HCT116 (cell line): ENCODE results near the gene NRP1. TPM values are rescaled to one million over a fixed set of nuclear protein-coding genes. Genes with fewer than 3 reads are reported as not detected.

Experiments
- ATAC-seq: fragments of 200-7000 bp; cut with Tn5 transposase; 2 replicates; pipeline ENCODE4 v1.9.1; 2020; ENCODE audit warnings: mild to moderate bottlenecking, moderate library complexity
- BruUV-seq: library from RNA; stranded (reverse); fragments of 400-500 nt; replicated peaks from 2 replicates; lab custom pipeline; 2021; lab: Mats Ljungman, UMichigan
- CTCF ChIA-PET: fragments of 300-600 bp; sonication (Branson Sonifier 250); formaldehyde crosslinking; loops from one replicate; lab custom pipeline; 2021; ENCODE audit warnings: antibody characterized with exemption; lab: Charles Lee
- POLR2A ChIA-PET: fragments of 300-600, 350-600 bp; sonication (Branson Sonifier 250); formaldehyde crosslinking; loops from one replicate; lab custom pipeline; 2021; ENCODE audit warnings: antibody characterized with exemption; lab: Charles Lee
- RAD21 ChIA-PET, 2 experiments: fragments of 300-600 bp; sonication (Branson Sonifier 250); formaldehyde crosslinking; loops; one replicate each; lab custom pipeline; 2023; ENCODE audit warnings: low total read pairs in 2 of 2; ENCODE audit not compliant: uncharacterized antibody in 2 of 2, unreplicated experiment in 2 of 2, low non-redundant PET in 1 of 2; lab: Charles Lee
- DNase-seq: peaks from one replicate; pipeline ENCODE4 v3.0.0-alpha.2; 2010; ENCODE audit warnings: low read depth, low spot score
- H2AFZ ChIP-seq: fragments of 200-600 bp; shearing (Covaris generic), sonication (generic); 2 replicates; pipeline ENCODE4 v1.6.1; 2017; ENCODE audit warnings: low read depth, mixed run types, mixed read lengths, antibody characterized with exemption, low read length; ENCODE audit not compliant: poor library complexity, severe bottlenecking
- H3K27ac ChIP-seq: 2 replicates; pipeline ENCODE4 v1.5.1; 2012; ENCODE audit warnings: low read depth, low read length
- H3K27me3 ChIP-seq: fragments of 200-600 bp; sonication (generic); 2 replicates; pipeline ENCODE4 v1.6.1; 2016; ENCODE audit warnings: mixed run types, low read length, mixed read lengths; ENCODE audit not compliant: insufficient read depth
- H3K36me3 ChIP-seq, 2 experiments: fragments of 200-500 bp in 1 of 2; fragments of 200-600 bp in 1 of 2; sonication (Bioruptor generic) in 1 of 2; sonication (generic) in 1 of 2; 2 replicates each; pipeline versions ENCODE4 v1.5.1 to v1.6.1; 2014 to 2016; ENCODE audit warnings: low read length in 2 of 2, inconsistent platforms in 1 of 2, mixed read lengths in 1 of 2, mixed run types in 1 of 2; ENCODE audit not compliant: insufficient read depth in 2 of 2, control insufficient read depth in 1 of 2
- H3K4me1 ChIP-seq, 2 experiments: fragments of 200-600 bp in 1 of 2; sonication (generic) in 1 of 2; 2 replicates each; pipeline versions ENCODE4 v1.5.1 to v1.6.1; 2012 to 2017; ENCODE audit warnings: low read length in 2 of 2, inconsistent platforms in 1 of 2, mild to moderate bottlenecking in 1 of 2, mixed read lengths in 1 of 2, mixed run types in 1 of 2, moderate library complexity in 1 of 2; ENCODE audit not compliant: insufficient read depth in 2 of 2, control insufficient read depth in 1 of 2
- H3K4me2 ChIP-seq: fragments of 200-600 bp; sonication (generic); 2 replicates; pipeline ENCODE4 v1.6.1; 2017; ENCODE audit warnings: mixed run types, low read length, mixed read lengths
- H3K4me3 ChIP-seq, 2 experiments: fragments of 200-600 bp in 1 of 2; sonication (generic) in 1 of 2; replicated peaks in 1 of 2; 2 replicates each; pipeline ENCODE4 v1.5.1; 2011 to 2016; ENCODE audit warnings: low read length in 2 of 2, control low read depth in 1 of 2, low read depth in 1 of 2, mild to moderate bottlenecking in 1 of 2, mixed read lengths in 1 of 2, mixed run types in 1 of 2
- H3K79me2 ChIP-seq: fragments of 200-600 bp; sonication (generic); 2 replicates; pipeline ENCODE4 v1.6.1; 2017; ENCODE audit warnings: mild to moderate bottlenecking, mixed run types, low read length, moderate library complexity, mixed read lengths; ENCODE audit not compliant: insufficient read depth
- H3K9ac ChIP-seq: fragments of 200-600 bp; sonication (generic); 2 replicates; pipeline ENCODE4 v1.6.1; 2016; ENCODE audit warnings: low read length, mixed read lengths
- H3K9me2 ChIP-seq: fragments of 200-600 bp; sonication (generic), shearing (Covaris generic); 2 replicates; pipeline ENCODE4 v1.6.1; 2017; ENCODE audit warnings: mixed run types, mild to moderate bottlenecking, moderate library complexity; ENCODE audit not compliant: insufficient read depth
- H3K9me3 ChIP-seq, 2 experiments: fragments of 200-500 bp in 1 of 2; fragments of 200-600 bp in 1 of 2; sonication (Bioruptor generic) in 1 of 2; sonication (generic) in 1 of 2; 2 replicates each; pipeline ENCODE4 v1.6.1; 2014 to 2017; ENCODE audit warnings: low read length in 2 of 2, mixed read lengths in 2 of 2, inconsistent platforms in 1 of 2, low read depth in 1 of 2, mild to moderate bottlenecking in 1 of 2, mixed run types in 1 of 2, moderate library complexity in 1 of 2; ENCODE audit not compliant: control insufficient read depth in 1 of 2, insufficient read depth in 1 of 2
- H4K20me1 ChIP-seq: fragments of 200-600 bp; sonication (generic), shearing (Covaris generic); 2 replicates; pipeline ENCODE4 v1.6.1; 2017; ENCODE audit warnings: mixed run types, mild to moderate bottlenecking, moderate library complexity; ENCODE audit not compliant: insufficient read depth
- CEBPB ChIP-seq: IDR thresholded peaks from 2 replicates; pipeline ENCODE4 v1.6.1; 2012; ENCODE audit warnings: low read depth
- ELF1 ChIP-seq: IDR thresholded peaks from 2 replicates; pipeline ENCODE4 v1.6.1; 2012; ENCODE audit warnings: low read depth, borderline replicate concordance
- EZH2 ChIP-seq: fragments of 200-600 bp; sonication (generic); IDR thresholded peaks from 2 replicates; pipeline ENCODE4 v1.6.1; 2017; ENCODE audit warnings: antibody characterized with exemption, mixed run types
- EZH2phosphoT487 ChIP-seq: fragments of 200-600 bp; IDR thresholded peaks from 2 replicates; pipeline ENCODE4 v1.6.1; 2018; ENCODE audit warnings: antibody characterized with exemption, borderline replicate concordance
- FOSL1 ChIP-seq: IDR thresholded peaks from 2 replicates; pipeline ENCODE4 v1.6.1; 2012; ENCODE audit warnings: low read depth
- JUND ChIP-seq: IDR thresholded peaks from 2 replicates; pipeline ENCODE4 v1.6.1; 2012
- POLR2A ChIP-seq: IDR thresholded peaks from 2 replicates; pipeline ENCODE4 v1.7.0; 2011; ENCODE audit warnings: borderline replicate concordance; ENCODE audit not compliant: insufficient read depth, insufficient read length; ENCODE audit errors: extremely low read depth
- SIN3A ChIP-seq: IDR thresholded peaks from 2 replicates; pipeline ENCODE4 v1.6.1; 2012; ENCODE audit warnings: low read depth
- SP1 ChIP-seq: IDR thresholded peaks from 2 replicates; pipeline ENCODE4 v1.6.1; 2012; ENCODE audit warnings: low read depth
- SRF ChIP-seq: IDR thresholded peaks from 2 replicates; pipeline ENCODE4 v1.6.1; 2012; ENCODE audit warnings: low read depth
- ZFX ChIP-seq: fragments of 450-650 bp; IDR thresholded peaks from 2 replicates; pipeline ENCODE4 v1.6.1; 2017
- intact Hi-C: fragments of 100-400 bp; cut with micrococcal nuclease; formaldehyde crosslinking; loops from 2 replicates; pipeline ENCODE4 v1.10.0; 2022
- total RNA-seq: library from RNA; stranded (reverse); gene quantifications from one replicate; pipeline ENCODE4 v1.2.1, GENCODE V29; 2021; ENCODE audit not compliant: unreplicated experiment
- TF ChIP-seq, protein P1 (sequence below), 3 experiments: fragments of 200-600 bp in 1 of 3; sonication (generic) in 1 of 3; IDR thresholded peaks in 2 of 3; conservative IDR thresholded peaks in 1 of 3; 2 replicates each; pipeline ENCODE4 v1.5.1; 2012 to 2017; ENCODE audit warnings: low read depth in 2 of 3, low read length in 2 of 3, antibody characterized with exemption in 1 of 3, borderline replicate concordance in 1 of 3, control low read depth in 1 of 3, mild to moderate bottlenecking in 1 of 3, mixed read lengths in 1 of 3, mixed run types in 1 of 3, moderate library complexity in 1 of 3; ENCODE audit not compliant: insufficient read depth in 1 of 3
- TF ChIP-seq, protein P2 (sequence below): IDR thresholded peaks from 2 replicates; pipeline ENCODE4 v1.6.1; 2012
- TF ChIP-seq, protein P3 (sequence below): IDR thresholded peaks from 2 replicates; pipeline ENCODE4 v1.6.1; 2012
- TF ChIP-seq, protein P4 (sequence below): IDR thresholded peaks from 2 replicates; pipeline ENCODE4 v1.6.1; 2012; ENCODE audit warnings: low read depth

Gene NRP1
- total RNA-seq, 1 experiment from 2014 or later: 3.8 TPM

DNA sequence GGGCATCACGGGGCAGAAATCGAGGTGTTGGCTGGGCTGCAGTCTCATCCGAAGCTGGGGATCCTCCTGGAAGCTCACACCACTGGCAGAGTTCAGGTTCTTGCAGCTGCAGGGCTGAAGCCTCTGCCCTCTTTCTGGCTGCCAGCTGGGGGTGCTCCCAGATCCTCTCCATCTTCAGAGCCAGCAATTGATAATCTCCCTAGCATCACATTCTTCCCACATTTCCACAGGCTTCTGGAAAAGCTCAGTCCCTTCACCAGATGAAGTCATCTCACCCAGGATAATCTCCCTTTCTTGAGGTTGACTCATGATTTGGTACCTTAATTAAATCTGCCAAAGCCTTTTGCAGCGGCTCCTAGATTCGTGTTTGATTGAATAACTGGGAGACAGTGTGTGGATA lies 55.2 kb downstream of the NRP1 start:
- Histone ChIP-seq H2AFZ (no peak overlapping the region), H3K9ac (no peak overlapping the region), H3K36me3 (no peaks in the 10 kb centered on the region)
- POLR2A ChIA-PET: no interaction called here
- no peak for TF ChIP-seq CEBPB
- TF ChIP-seq, all 23 proteins: peak for 0
- RAD21 ChIA-PET: no interaction called here
- Histone ChIP-seq H3K4me2 (no peak overlapping the region), H3K79me2 (no peaks in the 10 kb centered on the region), H3K9me2 (no peaks in the 10 kb centered on the region), H3K4me3 (no peak overlapping the region), H3K9me3 (no peaks in the 10 kb centered on the region), H3K4me1 (no peaks in the 10 kb centered on the region), H3K27ac (no peak overlapping the region), H4K20me1 (no peaks in the 10 kb centered on the region), H3K27me3 (no peaks in the 10 kb centered on the region)
- DNase-seq: no peak
- BruUV-seq: no TSS peak
- ATAC-seq: no peak
- intact Hi-C loops: no loop called here
- CTCF ChIA-PET: interaction anchor here (1.3 kb wide), 1 partner anchor 12 kb away, joined by 3 read pairs; no protein-coding TSS in a partner anchor

DNA sequence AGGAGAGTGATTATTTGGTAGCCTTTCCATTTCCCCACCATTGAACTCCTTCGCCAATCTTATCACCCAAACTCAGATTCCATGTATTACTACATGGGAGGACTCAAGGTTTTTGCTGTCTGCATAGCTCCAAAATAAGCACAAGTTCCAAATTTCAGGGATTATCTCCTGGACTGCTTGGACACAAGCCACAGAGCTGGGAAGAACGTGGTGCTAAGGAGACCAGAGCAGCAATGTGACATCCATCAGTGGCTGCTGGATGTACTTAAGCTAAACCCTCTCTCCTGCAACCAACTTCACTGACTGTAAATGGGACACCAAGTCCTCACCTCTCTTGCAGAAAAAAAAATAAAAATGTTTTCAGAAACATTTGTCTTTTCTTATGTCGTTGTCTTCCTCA lies 56.3 kb downstream of the NRP1 start:
- ChIA-PET POLR2A (no interaction called here), RAD21 (no interaction called here), CTCF (no interaction called here)
- Histone ChIP-seq H3K9ac (no peak overlapping the region), H3K4me1 (peaks cover 6 to 7% of the 10 kb centered on the region in 2 experiments; a peak in 3 of 4 replicates), H3K9me2 (no peaks in the 10 kb centered on the region), H3K4me2 (no peak overlapping the region), H3K27ac (no peak overlapping the region), H2AFZ (no peak overlapping the region), H3K79me2 (no peaks in the 10 kb centered on the region), H3K9me3 (no peaks in the 10 kb centered on the region), H3K27me3 (no peaks in the 10 kb centered on the region), H3K36me3 (no peaks in the 10 kb centered on the region), H4K20me1 (no peaks in the 10 kb centered on the region), H3K4me3 (no peak overlapping the region)
- intact Hi-C loops: no loop called here
- DNase-seq (no peak), ATAC-seq (no peak)
- no TSS peak for BruUV-seq
- TF ChIP-seq, protein P1, sequence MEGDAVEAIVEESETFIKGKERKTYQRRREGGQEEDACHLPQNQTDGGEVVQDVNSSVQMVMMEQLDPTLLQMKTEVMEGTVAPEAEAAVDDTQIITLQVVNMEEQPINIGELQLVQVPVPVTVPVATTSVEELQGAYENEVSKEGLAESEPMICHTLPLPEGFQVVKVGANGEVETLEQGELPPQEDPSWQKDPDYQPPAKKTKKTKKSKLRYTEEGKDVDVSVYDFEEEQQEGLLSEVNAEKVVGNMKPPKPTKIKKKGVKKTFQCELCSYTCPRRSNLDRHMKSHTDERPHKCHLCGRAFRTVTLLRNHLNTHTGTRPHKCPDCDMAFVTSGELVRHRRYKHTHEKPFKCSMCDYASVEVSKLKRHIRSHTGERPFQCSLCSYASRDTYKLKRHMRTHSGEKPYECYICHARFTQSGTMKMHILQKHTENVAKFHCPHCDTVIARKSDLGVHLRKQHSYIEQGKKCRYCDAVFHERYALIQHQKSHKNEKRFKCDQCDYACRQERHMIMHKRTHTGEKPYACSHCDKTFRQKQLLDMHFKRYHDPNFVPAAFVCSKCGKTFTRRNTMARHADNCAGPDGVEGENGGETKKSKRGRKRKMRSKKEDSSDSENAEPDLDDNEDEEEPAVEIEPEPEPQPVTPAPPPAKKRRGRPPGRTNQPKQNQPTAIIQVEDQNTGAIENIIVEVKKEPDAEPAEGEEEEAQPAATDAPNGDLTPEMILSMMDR (IDR thresholded peaks at IDR 0.05 in 2 of 3, conservative IDR thresholded peaks at IDR 0.05 in 1 of 3; ENCODE audit: borderline replicate concordance in 1 of 3, insufficient read depth in 1 of 3, low read depth in 2 of 3, low read length in 2 of 3): no peak
- TF ChIP-seq, protein P2, sequence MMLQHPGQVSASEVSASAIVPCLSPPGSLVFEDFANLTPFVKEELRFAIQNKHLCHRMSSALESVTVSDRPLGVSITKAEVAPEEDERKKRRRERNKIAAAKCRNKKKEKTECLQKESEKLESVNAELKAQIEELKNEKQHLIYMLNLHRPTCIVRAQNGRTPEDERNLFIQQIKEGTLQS: no peak
- TF ChIP-seq SIN3A (no peak), FOSL1 (no peak), POLR2A (no peak), SRF (no peak), EZH2 (no peak), EZH2phosphoT487 (no peak), ZFX (no peak), JUND (no peak), SP1 (no peak), ELF1 (no peak)
- TF ChIP-seq, protein P3, sequence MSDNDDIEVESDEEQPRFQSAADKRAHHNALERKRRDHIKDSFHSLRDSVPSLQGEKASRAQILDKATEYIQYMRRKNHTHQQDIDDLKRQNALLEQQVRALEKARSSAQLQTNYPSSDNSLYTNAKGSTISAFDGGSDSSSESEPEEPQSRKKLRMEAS: no peak
- TF ChIP-seq, protein P4, sequence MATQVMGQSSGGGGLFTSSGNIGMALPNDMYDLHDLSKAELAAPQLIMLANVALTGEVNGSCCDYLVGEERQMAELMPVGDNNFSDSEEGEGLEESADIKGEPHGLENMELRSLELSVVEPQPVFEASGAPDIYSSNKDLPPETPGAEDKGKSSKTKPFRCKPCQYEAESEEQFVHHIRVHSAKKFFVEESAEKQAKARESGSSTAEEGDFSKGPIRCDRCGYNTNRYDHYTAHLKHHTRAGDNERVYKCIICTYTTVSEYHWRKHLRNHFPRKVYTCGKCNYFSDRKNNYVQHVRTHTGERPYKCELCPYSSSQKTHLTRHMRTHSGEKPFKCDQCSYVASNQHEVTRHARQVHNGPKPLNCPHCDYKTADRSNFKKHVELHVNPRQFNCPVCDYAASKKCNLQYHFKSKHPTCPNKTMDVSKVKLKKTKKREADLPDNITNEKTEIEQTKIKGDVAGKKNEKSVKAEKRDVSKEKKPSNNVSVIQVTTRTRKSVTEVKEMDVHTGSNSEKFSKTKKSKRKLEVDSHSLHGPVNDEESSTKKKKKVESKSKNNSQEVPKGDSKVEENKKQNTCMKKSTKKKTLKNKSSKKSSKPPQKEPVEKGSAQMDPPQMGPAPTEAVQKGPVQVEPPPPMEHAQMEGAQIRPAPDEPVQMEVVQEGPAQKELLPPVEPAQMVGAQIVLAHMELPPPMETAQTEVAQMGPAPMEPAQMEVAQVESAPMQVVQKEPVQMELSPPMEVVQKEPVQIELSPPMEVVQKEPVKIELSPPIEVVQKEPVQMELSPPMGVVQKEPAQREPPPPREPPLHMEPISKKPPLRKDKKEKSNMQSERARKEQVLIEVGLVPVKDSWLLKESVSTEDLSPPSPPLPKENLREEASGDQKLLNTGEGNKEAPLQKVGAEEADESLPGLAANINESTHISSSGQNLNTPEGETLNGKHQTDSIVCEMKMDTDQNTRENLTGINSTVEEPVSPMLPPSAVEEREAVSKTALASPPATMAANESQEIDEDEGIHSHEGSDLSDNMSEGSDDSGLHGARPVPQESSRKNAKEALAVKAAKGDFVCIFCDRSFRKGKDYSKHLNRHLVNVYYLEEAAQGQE: no peak
